GM12872 (cell line): ENCODE measurements around the gene POU3F3.

Source experiments
- CTCF ChIP-seq: IDR thresholded peaks from 3 replicates; pipeline ENCODE4 v1.5.1; 2011; ENCODE audit warnings: low read depth, mild to moderate bottlenecking, low read length, moderate library complexity; ENCODE audit not compliant: insufficient read depth

POU3F3 gene

DNA sequence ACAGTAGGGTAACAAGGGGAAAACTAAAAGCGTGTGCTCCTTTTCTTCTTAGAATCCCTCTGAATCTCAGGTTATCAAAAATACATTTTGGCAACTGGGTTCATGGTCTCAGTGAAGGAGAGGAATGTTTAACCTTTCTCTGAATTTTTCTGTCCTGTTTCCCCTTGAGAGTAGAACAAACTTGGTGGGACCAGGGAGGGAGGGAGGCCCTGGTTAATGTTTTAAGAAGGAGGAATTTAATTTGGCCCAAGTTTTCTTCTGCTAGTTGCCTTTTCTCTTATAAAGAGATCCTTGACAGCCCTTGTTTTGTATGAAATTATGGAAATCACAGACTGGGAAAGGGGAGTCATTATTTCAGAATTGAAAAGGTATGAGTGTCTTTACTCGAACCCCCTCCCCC lies 12.2 kb upstream of the POU3F3 start:
- no peak for TF ChIP-seq CTCF

DNA sequence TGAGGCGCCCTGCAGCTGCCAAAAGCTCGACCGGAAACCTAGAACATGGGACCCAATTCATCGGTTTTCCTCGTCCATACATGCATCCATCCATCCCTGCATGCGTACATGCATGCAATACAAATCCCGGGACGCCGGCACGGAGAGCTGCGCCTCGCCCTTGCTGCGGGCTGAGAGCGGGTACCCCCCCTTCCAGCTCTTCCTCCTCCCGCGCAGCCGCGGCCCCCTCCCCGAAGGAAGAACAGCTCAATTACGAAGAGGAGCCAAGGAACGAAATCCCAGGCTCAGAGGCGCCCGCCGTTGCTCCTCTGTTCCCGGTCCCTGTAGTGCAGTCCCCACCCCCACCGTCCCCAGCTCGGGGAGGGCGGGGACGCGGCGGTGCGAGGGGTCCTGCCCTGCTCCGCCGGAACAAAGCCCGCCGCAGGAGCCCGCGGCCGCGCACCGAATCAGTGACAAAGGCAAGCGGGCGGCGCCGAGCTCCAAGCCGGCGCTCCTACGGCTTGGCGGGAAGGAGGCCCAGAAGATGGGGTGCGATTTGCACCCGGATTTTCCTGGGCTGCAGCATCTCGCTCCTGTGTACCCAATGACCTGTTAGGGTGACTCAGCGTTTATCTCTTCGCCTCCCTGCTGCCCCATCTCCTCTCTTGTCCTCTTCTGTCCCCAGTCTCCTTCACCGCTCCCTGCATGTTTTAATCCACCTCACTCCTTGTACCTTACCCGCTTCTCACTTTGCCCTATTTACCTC lies 8.9 kb upstream of the POU3F3 start:
- no peak for TF ChIP-seq CTCF

GRCh38 chr2:104845552-104845931 lies 8.4 kb upstream of the POU3F3 start:
- no peak for TF ChIP-seq CTCF

GRCh38 chr2:104845946-104846785 lies 7.7 kb upstream of the POU3F3 start:
- no peak for TF ChIP-seq CTCF

GRCh38 chr2:104846786-104847585 lies 6.9 kb upstream of the POU3F3 start:
- TF ChIP-seq CTCF = no peak

DNA sequence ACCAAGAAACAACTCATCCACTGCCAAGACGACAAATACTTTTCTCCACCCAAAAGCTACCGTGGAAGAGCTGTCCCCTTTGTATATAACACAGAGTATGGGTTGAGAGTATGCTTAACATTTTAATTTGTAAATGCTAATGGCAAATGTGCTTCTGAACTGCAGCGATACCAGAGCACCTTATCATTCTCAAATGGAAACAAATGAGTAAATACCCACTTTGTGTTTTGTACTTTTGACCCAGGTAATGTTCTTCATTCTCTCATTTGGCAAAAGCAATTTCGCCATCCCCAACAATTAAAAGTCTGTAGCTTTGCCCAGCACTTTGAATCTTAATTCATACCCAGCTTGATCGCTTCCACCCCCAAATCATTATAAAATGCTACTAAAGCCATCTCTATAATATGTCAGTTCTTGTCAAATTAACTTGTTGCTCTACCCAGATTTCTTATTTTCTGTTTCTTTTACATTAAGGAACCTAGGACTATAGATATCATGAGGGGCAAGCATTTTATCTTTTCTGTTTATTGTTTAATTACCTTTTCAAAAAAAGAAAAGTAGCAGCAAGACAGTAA lies 6.2 kb upstream of the POU3F3 start:
- TF ChIP-seq CTCF = no peak

- TF ChIP-seq CTCF = no peak
Observed at GRCh38 chr2:104848526-104848925, 5.4 kb upstream of the POU3F3 start.
